ENCODE measurements around the gene SNRNP25. TPM values are rescaled to one million over a fixed set of nuclear protein-coding genes. Genes with fewer than 3 reads are reported as not detected.

The SNRNP25 gene
- polyA plus RNA-seq, 3 donors = 18.5 to 32.2 (median 31.6) TPM

DNA sequence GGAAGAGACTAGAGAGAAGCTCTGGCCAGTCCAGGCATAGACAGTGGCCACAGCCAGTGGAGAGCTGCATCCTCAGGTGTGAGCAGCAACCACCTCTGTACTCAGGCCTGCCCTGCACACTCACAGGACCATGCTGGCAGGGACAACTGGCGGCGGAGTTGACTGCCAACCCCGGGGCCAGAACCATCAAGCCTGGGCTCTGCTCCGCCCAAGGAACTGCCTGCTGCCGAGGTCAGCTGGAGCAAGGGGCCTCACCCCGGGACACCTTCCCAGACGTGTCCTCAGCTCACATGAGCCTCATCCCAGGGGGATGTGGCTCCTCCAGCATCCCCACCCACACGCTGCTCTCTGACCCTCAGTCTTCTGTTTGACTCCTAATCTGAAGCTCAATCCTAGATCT is 15.6 kb downstream of the SNRNP25 start:
- Histone ChIP-seq H3K4me1 (ENCODE audit: control insufficient read depth in 1 of 2, insufficient read depth in 2 of 2, low read length in 2 of 2) (peaks cover 3 to 5% of the 10 kb centered on the region in 2 donors), H3K9ac (ENCODE audit: insufficient read depth, low read length, poor library complexity, severe bottlenecking) (no peak overlapping the region), H3K4me3 (replicated peaks in 1 of 3; ENCODE audit: low read depth in 2 of 3, low read length in 3 of 3) (no peak overlapping the region), H2AFZ (ENCODE audit: insufficient read depth, low read depth, low read length, poor library complexity, severe bottlenecking) (no peak overlapping the region), H3K9me3 (replicated peaks in 1 of 2; ENCODE audit: control insufficient read depth in 1 of 2, insufficient read depth in 1 of 2, low read length in 2 of 2) (peaks cover 0 to 6% of the 10 kb centered on the region in 2 donors), H3K36me3 (replicated peaks in 1 of 2; ENCODE audit: control insufficient read depth in 1 of 2, insufficient read depth in 2 of 2, low read length in 2 of 2) (no peaks in the 10 kb centered on the region), H3K27ac (ENCODE audit: low read depth in 1 of 2, low read length in 2 of 2) (no peak overlapping the region), H3K27me3 (ENCODE audit: control insufficient read depth in 2 of 2, insufficient read depth in 2 of 2, low read length in 2 of 2) (peaks cover 13 to 45% of the 10 kb centered on the region in 2 donors), H3K4me2 (replicated peaks; ENCODE audit: extremely low read depth, low read length, poor library complexity, severe bottlenecking) (no peak overlapping the region), H3K79me2 (ENCODE audit: insufficient read depth, low read length) (no peaks in the 10 kb centered on the region), H4K20me1 (ENCODE audit: insufficient read depth, low read length) (no peaks in the 10 kb centered on the region)
- H3K27me3 Mint-ChIP-seq (ENCODE audit: low read depth in 3 of 3) = peaks cover 40 to 66% (median 46%) of the 10 kb centered on the region in 3 donors
- no peak overlapping the region for H3K27ac Mint-ChIP-seq
- DNase-seq = no peak
- peaks cover 0 to 3% of the 10 kb centered on the region in 2 donors for H3K36me3 Mint-ChIP-seq
- no peak for TF ChIP-seq CTCF (IDR thresholded peaks at IDR 0.05)
- WGBS (ENCODE audit: insufficient coverage) = 95% methylated on average over 7 of the region's 8 CpGs
- no peak overlapping the region for H3K4me3 Mint-ChIP-seq
- H3K4me1 Mint-ChIP-seq = peaks cover 12% of the 10 kb centered on the region
- intact Hi-C loops (cut with micrococcal nuclease) = no loop called here
- peaks cover 0 to 9% (median 3%) of the 10 kb centered on the region in 7 donors for H3K9me3 Mint-ChIP-seq

- intact Hi-C loops (cut with micrococcal nuclease) = no loop called here
- no peak overlapping the region for H3K4me3 ChIP-seq (replicated peaks in 1 of 3; ENCODE audit: low read depth in 2 of 3, low read length in 3 of 3)
- DNase-seq = no peak
- peak overlapping the region; percentile 37 to 79 for H3K4me3 Mint-ChIP-seq
- no peak overlapping the region for H2AFZ ChIP-seq (ENCODE audit: insufficient read depth, low read depth, low read length, poor library complexity, severe bottlenecking)
- peaks cover 14% of the 10 kb centered on the region for H3K4me1 Mint-ChIP-seq
- peaks cover 9 to 10% of the 10 kb centered on the region in 2 donors for H3K4me1 ChIP-seq (ENCODE audit: control insufficient read depth in 1 of 2, insufficient read depth in 2 of 2, low read length in 2 of 2)
- H3K9me3 ChIP-seq (replicated peaks in 1 of 2; ENCODE audit: control insufficient read depth in 1 of 2, insufficient read depth in 1 of 2, low read length in 2 of 2) = peaks cover 0 to 6% of the 10 kb centered on the region in 2 donors
- no peak overlapping the region for H3K9ac ChIP-seq (ENCODE audit: insufficient read depth, low read length, poor library complexity, severe bottlenecking)
- no peaks in the 10 kb centered on the region for H3K79me2 ChIP-seq (ENCODE audit: insufficient read depth, low read length)
- TF ChIP-seq CTCF (IDR thresholded peaks at IDR 0.05) = no peak
- H3K36me3 ChIP-seq (replicated peaks in 1 of 2; ENCODE audit: control insufficient read depth in 1 of 2, insufficient read depth in 2 of 2, low read length in 2 of 2) = no peaks in the 10 kb centered on the region
- H3K4me2 ChIP-seq (replicated peaks; ENCODE audit: extremely low read depth, low read length, poor library complexity, severe bottlenecking) = no peak overlapping the region
- no peak overlapping the region for H3K27ac Mint-ChIP-seq
- H3K9me3 Mint-ChIP-seq = peaks cover 0 to 9% (median 4%) of the 10 kb centered on the region in 7 donors
- H4K20me1 ChIP-seq (ENCODE audit: insufficient read depth, low read length) = no peaks in the 10 kb centered on the region
- H3K27me3 Mint-ChIP-seq (ENCODE audit: low read depth in 3 of 3) = peaks cover 50 to 76% (median 52%) of the 10 kb centered on the region in 3 donors
- WGBS (ENCODE audit: insufficient coverage) = 100% methylated on average over 1 of the region's 5 CpGs
- H3K27me3 ChIP-seq (ENCODE audit: control insufficient read depth in 2 of 2, insufficient read depth in 2 of 2, low read length in 2 of 2) = peaks cover 13 to 56% of the 10 kb centered on the region in 2 donors
- no peak overlapping the region for H3K27ac ChIP-seq (ENCODE audit: low read depth in 1 of 2, low read length in 2 of 2)
- H3K36me3 Mint-ChIP-seq = peaks cover 0 to 3% of the 10 kb centered on the region in 2 donors
These were observed 17.5 kb downstream of the SNRNP25 start for GRCh38 chr16:71210-71539.

All from CD14-positive monocyte (primary cell).